Measurements from ENCODE around the gene TMEM43.

DNA sequence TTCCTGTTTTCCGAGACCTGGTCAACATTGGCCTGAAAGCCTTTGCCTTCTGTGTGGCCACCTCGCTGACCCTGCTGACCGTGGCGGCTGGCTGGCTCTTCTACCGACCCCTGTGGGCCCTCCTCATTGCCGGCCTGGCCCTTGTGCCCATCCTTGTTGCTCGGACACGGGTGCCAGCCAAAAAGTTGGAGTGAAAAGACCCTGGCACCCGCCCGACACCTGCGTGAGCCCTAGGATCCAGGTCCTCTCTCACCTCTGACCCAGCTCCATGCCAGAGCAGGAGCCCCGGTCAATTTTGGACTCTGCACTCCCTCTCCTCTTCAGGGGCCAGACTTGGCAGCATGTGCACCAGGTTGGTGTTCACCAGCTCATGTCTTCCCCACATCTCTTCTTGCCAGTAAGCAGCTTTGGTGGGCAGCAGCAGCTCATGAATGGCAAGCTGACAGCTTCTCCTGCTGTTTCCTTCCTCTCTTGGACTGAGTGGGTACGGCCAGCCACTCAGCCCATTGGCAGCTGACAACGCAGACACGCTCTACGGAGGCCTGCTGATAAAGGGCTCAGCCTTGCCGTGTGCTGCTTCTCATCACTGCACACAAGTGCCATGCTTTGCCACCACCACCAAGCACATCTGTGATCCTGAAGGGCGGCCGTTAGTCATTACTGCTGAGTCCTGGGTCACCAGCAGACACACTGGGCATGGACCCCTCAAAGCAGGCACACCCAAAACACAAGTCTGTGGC is 16.9 kb downstream of the TMEM43 start:
- no peak for TF ChIP-seq EZH2 (IDR thresholded peaks at IDR 0.05; ENCODE audit: borderline replicate concordance, low read length)
- TF ChIP-seq CTCF (IDR thresholded peaks at IDR 0.05; ENCODE audit: low read length), result no peak

All from OCI-LY1 (cell line).